PC-3 (cell line): ENCODE results near the gene MPC2. TPM values are rescaled to one million over a fixed set of nuclear protein-coding genes. Genes with fewer than 3 reads are reported as not detected.

ENCODE experiments used
- ATAC-seq: fragments of 200-7000 bp; cut with Tn5 transposase; 2 replicates; pipeline ENCODE4 v1.9.1; 2020; ENCODE audit warnings: mild to moderate bottlenecking, moderate library complexity
- BruUV-seq: library from RNA; stranded (reverse); fragments of 400-500 nt; replicated peaks from 2 replicates; lab custom pipeline; 2021; lab: Mats Ljungman, UMichigan
- CTCF ChIA-PET: fragments of 300-600 bp; sonication (Branson Sonifier 250); formaldehyde crosslinking; loops from one replicate; lab custom pipeline; 2022; ENCODE audit warnings: antibody characterized with exemption; lab: Charles Lee
- POLR2A ChIA-PET: fragments of 300-600 bp; sonication (Branson Sonifier 250); formaldehyde crosslinking; loops from one replicate; lab custom pipeline; 2022; ENCODE audit warnings: antibody characterized with exemption; ENCODE audit not compliant: unreplicated experiment; lab: Charles Lee
- DNase-seq: peaks from one replicate; pipeline ENCODE4 v3.0.0-alpha.2; 2015
- H2AFZ ChIP-seq: fragments of 300-600 bp; sonication (generic); 2 replicates; pipeline ENCODE4 v1.6.0; 2016; ENCODE audit warnings: antibody characterized with exemption, low read length
- H3F3A ChIP-seq: fragments of 300-600 bp; sonication (generic); one replicate; pipeline ENCODE4 v1.6.0; 2017; ENCODE audit warnings: antibody characterized with exemption, low read length, control low read depth, mild to moderate bottlenecking; ENCODE audit not compliant: unreplicated experiment
- H3K27ac ChIP-seq: fragments of 300-600 bp; sonication (generic); 2 replicates; pipeline ENCODE4 v1.5.1; 2016; ENCODE audit warnings: mild to moderate bottlenecking, low read length
- H3K27me3 ChIP-seq: fragments of 300-600 bp; sonication (generic); 2 replicates; pipeline ENCODE4 v1.6.1; 2016; ENCODE audit warnings: low read length, mixed read lengths
- H3K36me3 ChIP-seq: fragments of 300-600 bp; sonication (generic); 2 replicates; pipeline ENCODE4 v1.6.1; 2016; ENCODE audit warnings: low read depth, mixed run types, low read length, mixed read lengths
- H3K4me1 ChIP-seq: fragments of 300-600 bp; sonication (generic); 2 replicates; pipeline ENCODE4 v1.5.1; 2016; ENCODE audit warnings: low read length; ENCODE audit not compliant: insufficient read depth
- H3K4me2 ChIP-seq: fragments of 300-600 bp; sonication (generic); 2 replicates; pipeline ENCODE4 v1.6.0; 2016; ENCODE audit warnings: low read length
- H3K4me3 ChIP-seq: fragments of 300-600 bp; sonication (generic); 2 replicates; pipeline ENCODE4 v1.5.1; 2016; ENCODE audit warnings: mild to moderate bottlenecking, low read length, mixed read lengths
- H3K79me2 ChIP-seq: fragments of 300-600 bp; sonication (generic); 2 replicates; pipeline ENCODE4 v1.6.1; 2017; ENCODE audit warnings: low read length, mixed read lengths
- H3K9ac ChIP-seq: fragments of 300-600 bp; sonication (generic); 2 replicates; pipeline ENCODE4 v1.6.0; 2016; ENCODE audit warnings: mild to moderate bottlenecking, low read length
- H3K9me2 ChIP-seq: fragments of 300-600 bp; sonication (generic); replicated peaks from 2 replicates; pipeline ENCODE4 v1.6.1; 2016; ENCODE audit warnings: mixed run types, low read length, mixed read lengths
- H3K9me3 ChIP-seq: fragments of 300-600 bp; sonication (generic); 2 replicates; pipeline ENCODE4 v1.6.1; 2016; ENCODE audit warnings: low read length, mixed read lengths
- H4K20me1 ChIP-seq: fragments of 300-600 bp; sonication (generic); 2 replicates; pipeline ENCODE4 v1.6.1; 2016; ENCODE audit warnings: low read length, mixed read lengths
- EZH2 ChIP-seq: fragments of 300-600 bp; sonication (generic); IDR thresholded peaks from one replicate; pipeline ENCODE4 v1.6.1; 2017; ENCODE audit warnings: antibody characterized with exemption, mild to moderate bottlenecking, low read length; ENCODE audit not compliant: unreplicated experiment
- EZH2phosphoT487 ChIP-seq: fragments of 300-600 bp; sonication (generic); IDR thresholded peaks from 2 replicates; pipeline ENCODE4 v1.6.1; 2018; ENCODE audit warnings: mild to moderate bottlenecking, antibody characterized with exemption, low read length, borderline replicate concordance
- intact Hi-C: fragments of 100-400 bp; cut with micrococcal nuclease; formaldehyde crosslinking; loops from 2 replicates; pipeline ENCODE4 v1.9.0; 2023
- total RNA-seq: library from RNA; depleted of rRNA; stranded (reverse); fragments of >200 nt; gene quantifications from 2 replicates; pipeline ENCODE4 v1.2.3, GENCODE V29; 2014
- TF ChIP-seq, protein P1 (sequence below): fragments of 300-600 bp; sonication (generic); conservative IDR thresholded peaks from 2 replicates; pipeline ENCODE4 v1.5.1; 2017; ENCODE audit warnings: antibody characterized with exemption, low read depth, mild to moderate bottlenecking, low read length

The MPC2 gene
- total RNA-seq, 1 experiment from 2014 or later, result 60.8 TPM

DNA sequence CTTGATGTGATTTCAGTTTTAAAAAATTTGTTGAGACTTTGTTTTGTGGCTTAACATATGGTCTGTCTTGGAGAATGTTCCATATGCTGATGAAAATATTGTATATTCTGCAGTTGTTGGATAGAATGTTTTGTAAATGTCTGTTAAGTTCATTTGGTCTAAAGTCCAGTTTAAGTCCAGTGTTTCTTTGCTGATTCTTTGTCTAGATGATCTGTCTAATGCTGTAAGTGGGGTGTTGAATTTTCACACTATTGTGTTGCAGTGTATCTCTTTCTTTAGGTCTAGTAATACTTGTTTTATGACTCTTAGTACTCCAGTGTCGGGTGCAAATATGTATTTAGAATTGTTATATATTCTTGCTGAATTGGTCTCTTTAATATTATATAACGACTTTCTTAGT is 10.9 kb upstream of the MPC2 start:
- TF ChIP-seq, protein P1, sequence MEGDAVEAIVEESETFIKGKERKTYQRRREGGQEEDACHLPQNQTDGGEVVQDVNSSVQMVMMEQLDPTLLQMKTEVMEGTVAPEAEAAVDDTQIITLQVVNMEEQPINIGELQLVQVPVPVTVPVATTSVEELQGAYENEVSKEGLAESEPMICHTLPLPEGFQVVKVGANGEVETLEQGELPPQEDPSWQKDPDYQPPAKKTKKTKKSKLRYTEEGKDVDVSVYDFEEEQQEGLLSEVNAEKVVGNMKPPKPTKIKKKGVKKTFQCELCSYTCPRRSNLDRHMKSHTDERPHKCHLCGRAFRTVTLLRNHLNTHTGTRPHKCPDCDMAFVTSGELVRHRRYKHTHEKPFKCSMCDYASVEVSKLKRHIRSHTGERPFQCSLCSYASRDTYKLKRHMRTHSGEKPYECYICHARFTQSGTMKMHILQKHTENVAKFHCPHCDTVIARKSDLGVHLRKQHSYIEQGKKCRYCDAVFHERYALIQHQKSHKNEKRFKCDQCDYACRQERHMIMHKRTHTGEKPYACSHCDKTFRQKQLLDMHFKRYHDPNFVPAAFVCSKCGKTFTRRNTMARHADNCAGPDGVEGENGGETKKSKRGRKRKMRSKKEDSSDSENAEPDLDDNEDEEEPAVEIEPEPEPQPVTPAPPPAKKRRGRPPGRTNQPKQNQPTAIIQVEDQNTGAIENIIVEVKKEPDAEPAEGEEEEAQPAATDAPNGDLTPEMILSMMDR, result no peak
- TF ChIP-seq EZH2phosphoT487 (no peak), EZH2 (no peak)
- CTCF ChIA-PET, result no interaction called here
- Histone ChIP-seq H3K36me3 (peaks cover 3% of the 10 kb centered on the region; the same call in 1 of the 2 replicates), H3K4me1 (peaks cover 11% of the 10 kb centered on the region), H3K9ac (no peak overlapping the region), H3K27ac (no peak overlapping the region), H3K9me3 (no peaks in the 10 kb centered on the region), H2AFZ (no peak overlapping the region), H3K4me3 (no peak overlapping the region), H3K79me2 (peaks cover 75% of the 10 kb centered on the region), H3F3A (no peaks in the 10 kb centered on the region), H3K9me2 (no peaks in the 10 kb centered on the region), H3K4me2 (no peak overlapping the region), H4K20me1 (0 out of 2 replicates have a peak, but pooled peaks cover 4% of the 10 kb centered on the region), H3K27me3 (no peaks in the 10 kb centered on the region)
- no TSS peak for BruUV-seq
- POLR2A ChIA-PET, result no interaction called here
- DNase-seq, result no peak
- intact Hi-C loops, result no loop called here
- ATAC-seq, result no peak

DNA sequence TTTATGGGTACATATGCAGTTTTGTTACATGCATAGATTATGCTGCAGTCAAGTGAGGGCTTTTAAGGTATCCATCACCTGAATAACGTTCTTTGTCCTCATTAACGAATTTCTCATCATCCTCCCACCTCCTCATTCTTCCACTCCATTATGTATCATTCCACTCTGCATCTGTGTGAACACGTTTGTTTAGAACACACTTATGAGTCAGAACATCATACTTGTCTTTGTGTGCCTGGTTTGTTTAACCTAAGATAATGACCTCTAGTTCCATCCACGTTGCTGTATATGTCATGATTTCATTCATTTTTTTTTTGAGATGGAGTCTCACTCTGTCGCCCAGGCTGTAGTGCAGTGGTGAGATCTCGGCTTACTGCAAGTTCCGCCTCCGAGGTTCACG is 6.7 kb upstream of the MPC2 start:
- ChIA-PET CTCF (no interaction called here), POLR2A (no interaction called here)
- H3K36me3 ChIP-seq, result no peaks in the 10 kb centered on the region
- ATAC-seq (no peak), DNase-seq (no peak)
- no peaks in the 10 kb centered on the region for H3K9me2 ChIP-seq
- no peak overlapping the region for H3K4me2 ChIP-seq
- H3K4me3 ChIP-seq, result no peak overlapping the region
- H3K9me3 ChIP-seq, result no peaks in the 10 kb centered on the region
- H3F3A ChIP-seq, result no peaks in the 10 kb centered on the region
- intact Hi-C loops, result no loop called here
- H2AFZ ChIP-seq, result no peak overlapping the region
- no peak overlapping the region for H3K9ac ChIP-seq
- no peak overlapping the region for H3K27ac ChIP-seq
- peaks cover 93% of the 10 kb centered on the region for H3K79me2 ChIP-seq
- no peaks in the 10 kb centered on the region for H3K27me3 ChIP-seq
- peaks cover 2% of the 10 kb centered on the region for H3K4me1 ChIP-seq
- TF ChIP-seq, protein P1, result no peak
- no peak for TF ChIP-seq EZH2phosphoT487
- TF ChIP-seq EZH2, result no peak
- H4K20me1 ChIP-seq, result 0 out of 2 replicates have a peak, but pooled peaks cover 4% of the 10 kb centered on the region
- no TSS peak for BruUV-seq

DNA sequence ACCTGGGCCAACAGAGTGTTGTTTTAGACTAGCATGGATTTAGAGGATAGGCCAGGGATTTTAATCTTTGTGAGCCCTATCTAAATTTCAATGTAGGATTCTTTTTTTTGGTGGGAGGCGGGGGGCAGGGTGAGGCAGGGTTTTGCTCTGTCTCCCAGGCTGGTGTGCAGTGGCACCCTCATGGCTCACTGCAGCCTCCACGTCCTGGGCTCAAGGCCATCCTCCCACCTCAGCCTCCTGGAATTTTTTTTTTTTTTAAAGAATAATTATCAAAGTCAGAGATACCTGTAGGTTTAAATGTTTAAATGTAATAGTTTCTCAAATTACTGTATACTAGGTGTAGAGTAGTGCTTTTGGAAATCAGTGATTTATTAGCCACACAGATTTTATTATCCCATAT is 3.4 kb upstream of the MPC2 start:
- Histone ChIP-seq H3K9ac (no peak overlapping the region), H4K20me1 (no peaks in the 10 kb centered on the region), H3F3A (no peaks in the 10 kb centered on the region), H3K27me3 (no peaks in the 10 kb centered on the region), H3K27ac (no peak overlapping the region), H3K9me2 (no peaks in the 10 kb centered on the region), H3K36me3 (no peaks in the 10 kb centered on the region), H3K79me2 (peaks cover 82% of the 10 kb centered on the region), H3K4me3 (no peak overlapping the region), H3K9me3 (no peaks in the 10 kb centered on the region), H3K4me1 (peaks cover 7% of the 10 kb centered on the region), H3K4me2 (no peak overlapping the region), H2AFZ (no peak overlapping the region)
- intact Hi-C loops, result no loop called here
- DNase-seq (no peak), ATAC-seq (no peak)
- CTCF ChIA-PET, result no interaction called here
- POLR2A ChIA-PET, result no interaction called here
- TF ChIP-seq, protein P1, result no peak
- TF ChIP-seq EZH2phosphoT487 (no peak), EZH2 (no peak)
- no TSS peak for BruUV-seq
